ENCODE measurements around the gene SLC25A26. TPM values are rescaled to one million over a fixed set of nuclear protein-coding genes. Genes with fewer than 3 reads are reported as not detected.

Gene SLC25A26
- total RNA-seq, 1 donor from 2014 or later = 13.1 TPM

DNA sequence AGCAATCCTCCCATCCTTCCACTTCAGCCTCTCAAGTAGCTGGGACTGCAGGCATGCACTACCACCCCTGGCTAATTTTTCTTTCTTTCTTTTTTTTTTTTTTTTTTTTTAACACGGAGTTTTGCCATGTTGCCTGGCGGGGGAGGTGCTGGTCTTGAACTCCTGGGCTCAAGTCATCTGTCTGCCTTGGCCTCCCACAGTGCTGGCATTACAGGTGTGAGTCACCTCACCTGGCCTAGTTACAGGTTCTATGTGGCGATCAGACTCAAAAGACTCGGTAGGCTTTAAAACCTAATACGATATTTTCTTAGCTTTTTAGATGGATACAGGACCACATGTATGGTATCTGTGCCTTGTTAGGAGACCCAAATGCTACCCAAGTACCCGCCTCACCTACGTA is 14.0 kb upstream of the SLC25A26 start:
- peaks cover 23% of the 10 kb centered on the region for H3K27me3 Mint-ChIP-seq (ENCODE audit: low read depth)
- DNase-seq (ENCODE audit: low spot score) = no peak
- no peaks in the 10 kb centered on the region for H3K4me1 Mint-ChIP-seq (ENCODE audit: low read depth)
- no peak overlapping the region for H3K4me3 Mint-ChIP-seq (ENCODE audit: unreplicated experiment)
- H3K36me3 Mint-ChIP-seq (ENCODE audit: low read depth) = no peaks in the 10 kb centered on the region
- no peaks in the 10 kb centered on the region for H3K9me3 Mint-ChIP-seq (ENCODE audit: low read depth)
- TF ChIP-seq, protein P1, sequence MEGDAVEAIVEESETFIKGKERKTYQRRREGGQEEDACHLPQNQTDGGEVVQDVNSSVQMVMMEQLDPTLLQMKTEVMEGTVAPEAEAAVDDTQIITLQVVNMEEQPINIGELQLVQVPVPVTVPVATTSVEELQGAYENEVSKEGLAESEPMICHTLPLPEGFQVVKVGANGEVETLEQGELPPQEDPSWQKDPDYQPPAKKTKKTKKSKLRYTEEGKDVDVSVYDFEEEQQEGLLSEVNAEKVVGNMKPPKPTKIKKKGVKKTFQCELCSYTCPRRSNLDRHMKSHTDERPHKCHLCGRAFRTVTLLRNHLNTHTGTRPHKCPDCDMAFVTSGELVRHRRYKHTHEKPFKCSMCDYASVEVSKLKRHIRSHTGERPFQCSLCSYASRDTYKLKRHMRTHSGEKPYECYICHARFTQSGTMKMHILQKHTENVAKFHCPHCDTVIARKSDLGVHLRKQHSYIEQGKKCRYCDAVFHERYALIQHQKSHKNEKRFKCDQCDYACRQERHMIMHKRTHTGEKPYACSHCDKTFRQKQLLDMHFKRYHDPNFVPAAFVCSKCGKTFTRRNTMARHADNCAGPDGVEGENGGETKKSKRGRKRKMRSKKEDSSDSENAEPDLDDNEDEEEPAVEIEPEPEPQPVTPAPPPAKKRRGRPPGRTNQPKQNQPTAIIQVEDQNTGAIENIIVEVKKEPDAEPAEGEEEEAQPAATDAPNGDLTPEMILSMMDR (IDR thresholded peaks at IDR 0.05) = no peak
- no peak overlapping the region for H3K27ac Mint-ChIP-seq (ENCODE audit: unreplicated experiment)

DNA sequence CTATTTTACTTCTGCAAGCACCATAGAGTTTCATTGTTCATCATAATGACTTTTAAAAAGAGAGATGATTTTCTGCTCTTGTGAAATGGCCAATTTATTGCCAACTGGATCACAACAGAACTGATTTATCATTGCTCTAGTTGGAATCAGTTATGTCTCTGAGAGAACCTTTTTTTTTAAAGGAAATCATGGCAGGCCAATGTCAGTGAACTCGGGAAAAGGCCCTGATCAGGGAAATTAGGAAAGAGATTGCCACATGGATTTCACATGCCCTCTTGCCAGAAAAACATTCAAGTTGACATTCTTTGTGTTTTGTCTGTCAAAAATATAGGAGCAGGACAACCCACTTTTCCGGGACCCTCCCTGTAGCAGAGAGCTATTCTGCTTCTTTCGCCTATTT is 12.6 kb upstream of the SLC25A26 start:
- no peaks in the 10 kb centered on the region for H3K9me3 Mint-ChIP-seq (ENCODE audit: low read depth)
- H3K27me3 Mint-ChIP-seq (ENCODE audit: low read depth) = peaks cover 22% of the 10 kb centered on the region
- DNase-seq (ENCODE audit: low spot score) = no peak
- H3K4me3 Mint-ChIP-seq (ENCODE audit: unreplicated experiment) = no peak overlapping the region
- H3K36me3 Mint-ChIP-seq (ENCODE audit: low read depth) = no peaks in the 10 kb centered on the region
- no peaks in the 10 kb centered on the region for H3K4me1 Mint-ChIP-seq (ENCODE audit: low read depth)
- TF ChIP-seq, protein P1 (IDR thresholded peaks at IDR 0.05) = no peak
- H3K27ac Mint-ChIP-seq (ENCODE audit: unreplicated experiment) = no peak overlapping the region

DNA sequence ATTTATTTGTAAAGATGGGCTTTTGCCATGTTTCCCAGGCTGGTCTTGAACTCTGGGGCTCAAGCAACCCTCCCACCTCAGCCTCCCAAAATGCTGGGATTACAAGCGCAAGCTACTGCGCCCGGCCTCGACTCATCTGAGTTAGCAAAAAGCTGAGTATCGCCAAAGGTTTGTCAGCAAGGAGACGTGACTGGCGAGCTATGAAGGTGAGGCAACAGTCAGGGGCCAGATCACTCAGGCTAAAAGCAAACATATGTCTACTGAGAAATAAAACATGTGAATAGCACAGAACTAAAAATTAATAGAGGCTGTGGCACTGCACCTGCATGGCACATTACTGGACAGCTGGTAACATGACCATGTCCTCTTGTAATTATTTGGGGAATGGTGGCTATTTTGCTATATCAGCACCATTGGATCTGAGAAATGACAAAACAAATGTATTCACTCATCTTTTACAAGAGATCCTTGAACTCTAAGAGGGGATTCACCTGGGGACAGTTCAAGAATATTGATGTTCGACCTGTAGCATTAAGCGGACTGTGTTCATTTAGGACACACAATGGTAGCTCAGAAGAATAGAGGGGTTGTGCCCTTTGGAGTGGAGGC is 10.0 kb upstream of the SLC25A26 start:
- Mint-ChIP-seq H3K27ac (ENCODE audit: unreplicated experiment) (no peak overlapping the region), H3K36me3 (ENCODE audit: low read depth) (no peaks in the 10 kb centered on the region), H3K4me3 (ENCODE audit: unreplicated experiment) (no peak overlapping the region), H3K9me3 (ENCODE audit: low read depth) (no peaks in the 10 kb centered on the region), H3K4me1 (ENCODE audit: low read depth) (no peaks in the 10 kb centered on the region), H3K27me3 (ENCODE audit: low read depth) (peaks cover 2% of the 10 kb centered on the region)
- no peak for DNase-seq (ENCODE audit: low spot score)
- TF ChIP-seq, protein P1 (IDR thresholded peaks at IDR 0.05) = no peak

DNA sequence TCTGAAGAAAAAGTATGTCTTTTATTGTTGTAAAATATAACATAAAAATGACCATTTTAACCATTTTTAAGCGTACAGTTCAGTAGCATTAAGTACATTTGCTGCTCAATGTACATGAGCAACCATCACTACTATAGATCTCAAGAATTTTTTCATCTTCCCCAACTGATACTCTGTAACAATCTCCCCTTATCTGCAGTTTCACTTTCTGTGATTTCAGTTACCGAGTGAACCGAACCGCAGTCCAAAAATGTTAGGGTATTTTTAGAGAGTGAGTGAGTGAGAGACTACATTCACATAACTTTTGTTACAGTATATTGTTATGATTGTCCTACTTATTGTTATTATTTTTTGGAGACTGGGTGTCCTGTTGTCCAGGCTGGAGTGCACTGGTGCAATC is 9.0 kb upstream of the SLC25A26 start:
- H3K4me1 Mint-ChIP-seq (ENCODE audit: low read depth) = no peaks in the 10 kb centered on the region
- no peaks in the 10 kb centered on the region for H3K9me3 Mint-ChIP-seq (ENCODE audit: low read depth)
- no peak overlapping the region for H3K4me3 Mint-ChIP-seq (ENCODE audit: unreplicated experiment)
- no peak for DNase-seq (ENCODE audit: low spot score)
- TF ChIP-seq, protein P1 (IDR thresholded peaks at IDR 0.05) = no peak
- no peak overlapping the region for H3K27ac Mint-ChIP-seq (ENCODE audit: unreplicated experiment)
- no peaks in the 10 kb centered on the region for H3K27me3 Mint-ChIP-seq (ENCODE audit: low read depth)
- H3K36me3 Mint-ChIP-seq (ENCODE audit: low read depth) = no peaks in the 10 kb centered on the region

DNA sequence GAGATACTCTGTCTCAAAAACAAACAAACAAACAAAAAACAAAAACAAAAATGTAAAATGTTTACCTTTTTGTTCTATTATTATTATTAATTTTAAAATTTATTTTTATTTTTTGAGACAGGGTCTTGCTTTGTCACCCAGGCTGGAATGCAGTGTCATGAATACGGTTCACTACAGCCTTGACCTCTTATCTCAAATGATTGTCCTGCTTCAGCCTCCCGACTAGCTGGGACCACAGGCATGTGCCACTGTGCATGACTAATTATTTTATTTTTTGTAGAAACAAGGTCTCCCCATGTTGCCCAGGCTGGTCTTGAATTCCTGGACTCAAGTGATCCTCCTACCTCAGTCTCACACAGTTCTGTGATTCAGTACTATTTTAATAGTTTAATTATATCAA is 5.7 kb upstream of the SLC25A26 start:
- no peak for DNase-seq (ENCODE audit: low spot score)

More for the DNA sequence above, 5.7 kb upstream of the SLC25A26 start:
- TF ChIP-seq, protein P1 (IDR thresholded peaks at IDR 0.05) = no peak
- Mint-ChIP-seq H3K27me3 (ENCODE audit: low read depth) (no peaks in the 10 kb centered on the region), H3K9me3 (ENCODE audit: low read depth) (no peaks in the 10 kb centered on the region), H3K4me1 (ENCODE audit: low read depth) (peaks cover 2% of the 10 kb centered on the region), H3K36me3 (ENCODE audit: low read depth) (no peaks in the 10 kb centered on the region), H3K27ac (ENCODE audit: unreplicated experiment) (no peak overlapping the region), H3K4me3 (ENCODE audit: unreplicated experiment) (no peak overlapping the region)
